Stimulated activated CD4-positive, alpha-beta T cell treated with anti-CD3 and anti-CD28 coated beads, Interleukin-4, amount 100 ng/mL, for 24 hours (primary cell): Measurements from ENCODE around the gene SAMD7.

Experiments used
- DNase-seq: peaks from one replicate; pipeline ENCODE4 v3.0.0-alpha.2; 2020

Gene SAMD7

GRCh38 chr3:169913323-169913722 lies 2.0 kb downstream of the SAMD7 start:
- DNase-seq = no peak

GRCh38 chr3:169914321-169914720 lies 2.9 kb downstream of the SAMD7 start:
- no peak for DNase-seq

GRCh38 chr3:169923189-169923588 lies 11.8 kb downstream of the SAMD7 start:
- no peak for DNase-seq

GRCh38 chr3:169923831-169924230 lies 12.5 kb downstream of the SAMD7 start:
- DNase-seq = no peak

- no peak for DNase-seq
Observed at GRCh38 chr3:169929830-169930519, 18.6 kb downstream of the SAMD7 start.

GRCh38 chr3:169930843-169931242 lies 19.5 kb downstream of the SAMD7 start:
- DNase-seq = no peak

- DNase-seq = no peak
Observed at GRCh38 chr3:169931747-169932520, 20.6 kb downstream of the SAMD7 start.

GRCh38 chr3:169939320-169939719 lies 27.9 kb downstream of the SAMD7 start:
- no peak for DNase-seq

GRCh38 chr3:169939751-169940150 lies 28.4 kb downstream of the SAMD7 start:
- no peak for DNase-seq

GRCh38 chr3:169940470-169941181 lies 29.3 kb downstream of the SAMD7 start:
- DNase-seq = no peak

- peak; percentile 32 for DNase-seq
Observed at GRCh38 chr3:169945313-169945712, 33.9 kb downstream of the SAMD7 start.

- no peak for DNase-seq
Observed at GRCh38 chr3:169946336-169946735, 35.0 kb downstream of the SAMD7 start.

GRCh38 chr3:169948559-169949448 lies 37.4 kb downstream of the SAMD7 start:
- no peak for DNase-seq

- DNase-seq = no peak
Observed at GRCh38 chr3:169952045-169952444, 40.7 kb downstream of the SAMD7 start.

GRCh38 chr3:169953462-169954141 lies 42.2 kb downstream of the SAMD7 start:
- DNase-seq = no peak

GRCh38 chr3:169954142-169954756 lies 42.9 kb downstream of the SAMD7 start:
- DNase-seq = no peak

GRCh38 chr3:169955406-169955805 lies 44.0 kb downstream of the SAMD7 start:
- DNase-seq = no peak

- no peak for DNase-seq
Observed at GRCh38 chr3:169964176-169964575, 52.8 kb downstream of the SAMD7 start.

GRCh38 chr3:169965562-169966427 lies 54.4 kb downstream of the SAMD7 start:
- peak; percentile 7 for DNase-seq

GRCh38 chr3:169966428-169966950 lies 55.1 kb downstream of the SAMD7 start, which contains the start of gene SEC62:
Gene SEC62 (plus strand): TSS chr3:169966807. CDS start chr3:169966823, 16 bp downstream.
- peak; percentile 94 for DNase-seq
